T-helper 2 cell treated with Interferon-gamma antibody and Interleukin-4, amounts not matched to agents 5 μg/mL and 100 μg/mL, for 36 hours (primary cell): ENCODE measurements around the gene CASZ1.

Experiments used
- DNase-seq: peaks from one replicate; pipeline ENCODE4 v3.0.0; 2021; ENCODE audit warnings: low spot score
- H3K27ac Mint-ChIP-seq: one replicate; pipeline ENCODE4 v1.8.0; 2021; ENCODE audit warnings: mild to moderate bottlenecking, mixed read lengths
- H3K27me3 Mint-ChIP-seq: one replicate; pipeline ENCODE4 v1.8.0; 2021; ENCODE audit warnings: low read depth, mixed read lengths
- H3K36me3 Mint-ChIP-seq: one replicate; pipeline ENCODE4 v1.8.0; 2021; ENCODE audit warnings: low read depth, mixed read lengths
- H3K4me1 Mint-ChIP-seq: one replicate; pipeline ENCODE4 v1.8.0; 2021; ENCODE audit warnings: low read depth, mixed read lengths
- H3K4me3 Mint-ChIP-seq: one replicate; pipeline ENCODE4 v1.8.0; 2022; ENCODE audit warnings: mild to moderate bottlenecking, moderate library complexity, mixed read lengths
- H3K9me3 Mint-ChIP-seq: one replicate; pipeline ENCODE4 v1.8.0; 2021; ENCODE audit warnings: mixed read lengths

The CASZ1 gene

DNA sequence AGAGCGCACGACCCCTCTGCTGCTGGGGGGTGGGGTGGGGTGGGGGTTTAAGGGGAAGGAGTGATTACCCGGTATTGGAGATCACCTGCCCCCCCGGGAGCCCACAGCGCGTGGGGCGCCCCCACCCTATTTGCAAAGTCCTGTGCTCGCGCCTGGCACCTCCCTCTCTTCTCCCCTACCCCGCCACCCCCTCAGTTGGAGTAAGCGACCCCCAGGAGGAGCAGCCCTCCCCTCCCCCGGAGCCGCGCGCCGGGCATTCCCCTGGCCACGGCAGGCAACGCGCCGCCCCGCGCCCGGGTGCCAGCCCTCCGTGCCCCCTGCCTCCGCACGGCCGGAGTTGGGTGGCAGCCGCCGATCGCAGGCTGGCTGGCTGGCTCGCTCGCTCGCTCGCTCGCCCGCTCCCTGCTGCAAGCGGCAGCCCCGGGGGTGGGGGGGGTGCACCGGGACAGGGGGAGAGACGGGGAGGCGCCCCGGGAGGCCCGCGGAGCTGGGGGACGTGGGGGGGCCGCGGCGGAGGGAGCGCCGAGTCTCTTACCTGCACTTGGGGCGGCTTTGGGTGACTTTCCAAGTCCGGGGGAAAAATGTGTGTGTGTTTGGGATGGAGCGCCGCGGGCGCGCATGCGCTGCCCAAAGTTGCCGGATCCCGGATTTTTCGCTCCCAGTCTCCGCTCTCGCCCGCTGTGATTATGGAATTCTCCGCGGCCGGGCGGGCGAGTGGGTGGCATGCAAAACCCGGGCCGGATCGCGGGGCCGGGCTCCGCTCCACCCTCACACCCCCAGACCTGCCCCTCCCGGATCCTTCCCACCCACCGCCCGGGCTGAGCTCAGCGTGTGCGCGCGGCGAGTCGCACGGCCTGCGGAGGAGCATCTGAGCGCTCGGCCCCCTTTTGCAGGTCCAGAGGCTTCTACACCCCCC, at the start of gene CASZ1:
TSS of gene CASZ1 (minus strand) at position 618 of the 916 bp plus-strand sequence. CDS start 102,757 bp downstream, outside the sequence.
- Mint-ChIP-seq H3K27ac (no peak within 1 kb of the TSS), H3K4me3 (no peak within 1 kb of the TSS), H3K4me1 (peaks cover 5% of the 10 kb centered on the region), H3K36me3 (no peaks in the 10 kb centered on the region), H3K9me3 (no peaks in the 10 kb centered on the region), H3K27me3 (peaks cover 74% of the 10 kb centered on the region)
- DNase-seq: no peak

- Mint-ChIP-seq H3K27me3 (peaks cover 15% of the 10 kb centered on the region), H3K9me3 (no peaks in the 10 kb centered on the region), H3K4me3 (no peak overlapping the region), H3K4me1 (no peaks in the 10 kb centered on the region), H3K27ac (no peak overlapping the region), H3K36me3 (no peaks in the 10 kb centered on the region)
- no peak for DNase-seq
These were observed 47.3 kb upstream of the CASZ1 start for GRCh38 chr1:10843697-10844096.

- H3K27me3 Mint-ChIP-seq: peaks cover 26% of the 10 kb centered on the region
- no peak for DNase-seq
- no peak overlapping the region for H3K4me3 Mint-ChIP-seq
- H3K36me3 Mint-ChIP-seq: no peaks in the 10 kb centered on the region
- H3K27ac Mint-ChIP-seq: no peak overlapping the region
- H3K9me3 Mint-ChIP-seq: no peaks in the 10 kb centered on the region
- H3K4me1 Mint-ChIP-seq: no peaks in the 10 kb centered on the region
These were observed 44.7 kb upstream of the CASZ1 start for GRCh38 chr1:10841118-10841517.

DNA sequence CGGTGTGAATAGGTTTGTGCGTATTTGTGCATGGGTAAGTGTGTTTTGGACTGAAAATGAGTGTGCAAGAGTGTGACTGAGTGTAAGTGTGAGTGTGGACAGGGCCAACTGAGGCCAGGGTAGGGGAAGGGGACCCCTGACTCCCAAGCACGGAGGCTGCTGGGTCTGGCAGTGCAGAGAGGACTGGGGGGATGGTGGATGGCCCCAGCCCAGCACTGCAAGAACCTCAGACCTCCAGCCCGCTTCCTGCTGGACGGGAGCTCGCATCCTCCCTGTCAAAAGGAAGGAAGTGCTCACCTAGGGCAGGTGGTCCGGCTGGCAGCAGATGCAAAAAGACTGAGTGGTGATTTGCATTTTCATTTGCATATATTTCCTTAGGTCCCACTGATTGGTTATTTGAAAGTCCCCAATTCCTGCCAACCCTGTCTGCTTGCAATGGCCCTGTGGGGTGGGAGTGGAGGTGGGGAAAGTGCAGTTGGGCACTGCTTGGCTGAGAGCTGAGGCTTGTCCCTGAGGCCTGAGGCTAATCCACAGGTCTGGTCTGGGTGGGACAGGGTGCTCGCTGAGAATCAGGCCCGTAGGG, 42.8 kb upstream of the CASZ1 start:
- DNase-seq: no peak

GRCh38 chr1:10838541-10838940, 42.1 kb upstream of the CASZ1 start:
- H3K9me3 Mint-ChIP-seq: no peaks in the 10 kb centered on the region
- H3K4me1 Mint-ChIP-seq: no peaks in the 10 kb centered on the region
- no peak overlapping the region for H3K27ac Mint-ChIP-seq
- H3K4me3 Mint-ChIP-seq: no peak overlapping the region
- H3K36me3 Mint-ChIP-seq: no peaks in the 10 kb centered on the region
- no peak for DNase-seq
- peaks cover 32% of the 10 kb centered on the region for H3K27me3 Mint-ChIP-seq

More for the DNA sequence above, 42.8 kb upstream of the CASZ1 start:
- H3K36me3 Mint-ChIP-seq: no peaks in the 10 kb centered on the region
- peaks cover 29% of the 10 kb centered on the region for H3K27me3 Mint-ChIP-seq
- no peaks in the 10 kb centered on the region for H3K4me1 Mint-ChIP-seq
- no peak overlapping the region for H3K27ac Mint-ChIP-seq
- no peaks in the 10 kb centered on the region for H3K9me3 Mint-ChIP-seq
- H3K4me3 Mint-ChIP-seq: no peak overlapping the region

DNA sequence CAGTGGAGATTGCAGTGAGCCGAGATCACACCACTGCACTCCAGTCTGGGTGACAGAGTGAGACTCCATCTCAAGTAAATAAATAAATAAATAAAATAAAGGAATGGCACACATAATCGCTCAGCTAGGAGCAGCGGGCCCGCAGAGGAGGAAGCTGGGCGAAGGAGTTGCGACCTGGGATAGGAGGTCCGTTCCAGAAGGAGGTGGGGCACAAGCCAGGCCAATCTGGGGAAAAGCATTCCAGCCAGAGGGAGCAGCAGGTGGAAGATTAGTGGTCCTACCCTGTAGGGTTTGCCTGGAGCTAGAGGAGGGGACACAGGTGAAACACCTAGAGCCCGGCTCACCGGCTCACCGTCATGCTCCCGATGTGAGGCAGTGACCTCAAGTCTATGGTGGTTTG, 40.3 kb upstream of the CASZ1 start:
- no peaks in the 10 kb centered on the region for H3K36me3 Mint-ChIP-seq
- peaks cover 32% of the 10 kb centered on the region for H3K27me3 Mint-ChIP-seq
- no peaks in the 10 kb centered on the region for H3K4me1 Mint-ChIP-seq

DNA sequence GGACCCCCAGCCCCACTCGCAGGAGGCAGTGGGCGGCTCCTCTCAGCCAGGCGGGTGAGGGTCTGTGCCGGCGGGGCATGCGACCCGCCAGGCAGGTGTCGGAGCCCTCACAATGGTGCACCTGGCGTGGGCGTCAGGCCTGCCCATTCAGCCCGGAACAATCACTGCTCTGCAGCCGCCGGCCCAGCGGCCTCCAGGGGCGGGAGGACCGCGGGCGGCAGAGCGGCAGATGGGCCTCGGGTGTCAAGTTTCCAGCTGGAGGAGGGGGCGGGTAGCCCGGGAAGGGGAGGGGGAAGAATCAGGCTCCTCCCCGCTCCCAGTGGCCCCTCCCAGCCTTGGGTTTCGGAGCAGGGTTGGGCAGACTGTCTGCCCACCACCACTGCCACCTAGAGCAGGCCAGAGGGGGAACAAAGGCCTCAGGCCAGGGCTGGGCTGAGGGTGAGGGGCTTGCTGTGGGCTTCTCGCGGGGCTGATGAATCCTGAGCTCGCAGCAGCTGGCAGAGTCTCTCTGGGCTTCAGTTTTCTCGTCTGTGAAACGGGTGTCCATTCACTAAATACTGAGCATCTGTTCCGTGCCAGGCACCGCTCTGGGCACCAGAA, 39.5 kb upstream of the CASZ1 start:
- Mint-ChIP-seq H3K27me3 (peaks cover 33% of the 10 kb centered on the region), H3K4me1 (peaks cover 1% of the 10 kb centered on the region), H3K4me3 (no peak overlapping the region), H3K9me3 (no peaks in the 10 kb centered on the region), H3K36me3 (no peaks in the 10 kb centered on the region), H3K27ac (no peak overlapping the region)
- no peak for DNase-seq

More for the DNA sequence above, 40.3 kb upstream of the CASZ1 start:
- Mint-ChIP-seq H3K4me3 (no peak overlapping the region), H3K9me3 (no peaks in the 10 kb centered on the region), H3K27ac (no peak overlapping the region)
- DNase-seq: no peak

DNA sequence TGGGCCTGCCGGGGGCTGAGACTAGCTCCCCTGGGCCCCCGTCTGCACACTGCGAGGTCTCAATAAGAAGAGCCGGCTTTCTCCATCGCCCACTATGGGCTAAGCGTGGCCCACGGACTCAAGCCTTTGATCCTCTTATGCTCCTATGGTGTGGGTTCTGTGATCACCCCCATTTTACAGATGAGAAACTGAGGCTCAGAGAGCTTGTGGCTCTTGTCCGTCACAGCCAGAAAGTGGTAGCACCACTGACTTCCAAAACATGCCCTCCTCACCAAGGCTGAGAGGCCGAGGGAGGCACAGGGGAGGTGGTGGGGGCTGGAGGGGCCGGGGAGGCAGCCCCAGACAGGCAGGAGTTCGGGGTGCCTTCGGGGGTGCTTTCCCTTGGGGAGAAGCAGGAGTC, 39.0 kb upstream of the CASZ1 start:
- DNase-seq: no peak
- no peak overlapping the region for H3K4me3 Mint-ChIP-seq
- no peaks in the 10 kb centered on the region for H3K9me3 Mint-ChIP-seq
- peaks cover 35% of the 10 kb centered on the region for H3K27me3 Mint-ChIP-seq
- no peak overlapping the region for H3K27ac Mint-ChIP-seq
- H3K4me1 Mint-ChIP-seq: peaks cover 3% of the 10 kb centered on the region
- no peaks in the 10 kb centered on the region for H3K36me3 Mint-ChIP-seq

DNA sequence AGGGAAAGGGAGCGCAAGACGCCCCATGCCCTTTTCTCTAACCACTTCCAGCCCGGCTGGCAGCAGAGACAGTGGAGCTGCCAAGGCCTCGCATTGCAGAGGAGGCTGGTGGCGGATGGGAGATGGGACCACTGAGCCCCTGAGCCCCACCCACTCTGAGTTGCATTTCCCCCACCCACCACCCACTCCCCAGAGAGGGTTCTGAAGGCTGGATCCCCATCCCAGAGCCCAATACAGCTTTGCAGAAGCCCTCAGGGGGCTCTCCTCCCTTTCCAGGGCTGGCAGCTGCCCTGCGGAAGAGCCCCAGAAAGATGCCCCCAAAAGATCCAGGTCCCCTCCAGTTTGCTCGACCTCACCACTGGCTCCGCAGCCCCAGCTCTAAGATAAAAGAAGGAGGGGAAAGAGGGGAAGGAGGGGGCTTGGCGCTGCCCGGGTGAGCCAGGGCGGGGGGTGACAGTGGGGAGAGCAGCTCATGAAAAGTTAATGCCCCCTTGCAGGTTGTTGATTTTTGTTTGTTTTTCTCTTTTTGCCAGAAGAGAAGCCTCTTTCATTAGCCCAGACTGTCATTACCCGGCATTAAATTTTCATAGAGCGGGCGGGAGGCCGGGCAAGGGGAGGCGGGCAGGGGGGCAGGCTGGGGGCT, 38.4 kb upstream of the CASZ1 start:
- Mint-ChIP-seq H3K4me3 (no peak overlapping the region), H3K4me1 (peaks cover 3% of the 10 kb centered on the region), H3K9me3 (no peaks in the 10 kb centered on the region), H3K36me3 (no peaks in the 10 kb centered on the region), H3K27me3 (peaks cover 35% of the 10 kb centered on the region), H3K27ac (no peak overlapping the region)
- DNase-seq: no peak

DNA sequence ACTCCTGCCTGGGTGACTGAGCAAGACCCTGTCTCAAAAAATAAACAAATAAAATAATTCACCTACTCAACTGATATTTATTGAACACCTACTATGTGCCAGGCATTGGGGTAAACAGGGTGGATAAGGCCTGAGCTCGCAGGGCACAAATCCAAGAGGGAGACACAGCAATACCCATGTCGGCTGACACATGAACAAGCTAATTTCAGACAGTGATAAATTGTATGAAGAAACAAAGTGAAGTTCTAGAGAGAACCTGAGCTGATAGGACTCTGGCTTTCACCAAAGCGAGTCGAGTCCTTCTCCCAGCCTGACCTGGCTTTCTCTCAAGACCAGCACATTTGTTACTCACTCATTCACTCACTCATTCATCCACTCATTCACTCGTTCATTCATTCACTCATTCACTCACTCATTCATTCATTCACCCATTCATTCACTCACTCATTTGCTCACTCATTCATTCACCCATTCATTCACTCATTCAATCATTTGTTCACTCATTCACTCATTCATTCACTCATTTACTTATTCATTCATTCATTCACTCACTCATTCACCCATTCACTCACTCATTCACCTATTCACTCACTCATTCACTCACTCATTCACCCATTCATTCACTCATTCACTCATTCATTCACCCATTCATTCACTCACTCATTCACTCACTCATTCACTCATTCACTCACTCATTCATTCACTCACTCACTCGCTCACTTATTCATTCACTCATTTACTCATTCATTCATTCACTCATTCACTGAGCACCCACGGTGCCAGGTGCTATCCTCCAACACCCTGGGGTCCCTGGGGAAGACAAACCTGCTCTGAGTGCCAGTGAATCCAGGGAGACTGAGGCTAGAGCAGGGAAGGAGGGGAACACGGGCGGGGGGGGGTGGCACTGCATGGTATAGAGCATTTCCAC, 37.4 kb upstream of the CASZ1 start:
- no peak for DNase-seq
- no peaks in the 10 kb centered on the region for H3K36me3 Mint-ChIP-seq
- H3K4me1 Mint-ChIP-seq: peaks cover 3% of the 10 kb centered on the region
- H3K27me3 Mint-ChIP-seq: peaks cover 42% of the 10 kb centered on the region
- no peaks in the 10 kb centered on the region for H3K9me3 Mint-ChIP-seq
- no peak overlapping the region for H3K27ac Mint-ChIP-seq
- no peak overlapping the region for H3K4me3 Mint-ChIP-seq

DNA sequence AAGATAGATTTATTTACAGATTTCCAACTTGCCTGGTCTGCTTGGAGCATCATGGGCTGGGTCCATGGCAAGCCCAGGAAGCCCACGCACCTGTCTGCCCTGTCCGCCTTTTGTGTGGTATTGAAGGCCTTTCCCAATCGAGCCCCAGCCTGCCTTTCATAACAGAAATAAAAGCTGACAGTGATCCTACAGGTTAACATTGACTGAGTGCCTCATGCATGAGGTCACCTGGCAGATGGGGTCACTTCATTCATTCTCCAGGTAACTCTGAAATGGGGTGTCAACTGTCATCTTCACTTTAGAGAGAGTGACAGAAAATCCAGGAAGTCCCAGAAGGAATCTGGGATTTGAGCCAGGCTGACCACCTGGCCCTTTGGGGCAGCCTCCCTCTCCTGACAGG, 36.3 kb upstream of the CASZ1 start:
- peaks cover 44% of the 10 kb centered on the region for H3K27me3 Mint-ChIP-seq
- DNase-seq: no peak
- no peaks in the 10 kb centered on the region for H3K36me3 Mint-ChIP-seq
- H3K4me3 Mint-ChIP-seq: no peak overlapping the region
- peaks cover 3% of the 10 kb centered on the region for H3K4me1 Mint-ChIP-seq
- no peak overlapping the region for H3K27ac Mint-ChIP-seq
- H3K9me3 Mint-ChIP-seq: no peaks in the 10 kb centered on the region

DNA sequence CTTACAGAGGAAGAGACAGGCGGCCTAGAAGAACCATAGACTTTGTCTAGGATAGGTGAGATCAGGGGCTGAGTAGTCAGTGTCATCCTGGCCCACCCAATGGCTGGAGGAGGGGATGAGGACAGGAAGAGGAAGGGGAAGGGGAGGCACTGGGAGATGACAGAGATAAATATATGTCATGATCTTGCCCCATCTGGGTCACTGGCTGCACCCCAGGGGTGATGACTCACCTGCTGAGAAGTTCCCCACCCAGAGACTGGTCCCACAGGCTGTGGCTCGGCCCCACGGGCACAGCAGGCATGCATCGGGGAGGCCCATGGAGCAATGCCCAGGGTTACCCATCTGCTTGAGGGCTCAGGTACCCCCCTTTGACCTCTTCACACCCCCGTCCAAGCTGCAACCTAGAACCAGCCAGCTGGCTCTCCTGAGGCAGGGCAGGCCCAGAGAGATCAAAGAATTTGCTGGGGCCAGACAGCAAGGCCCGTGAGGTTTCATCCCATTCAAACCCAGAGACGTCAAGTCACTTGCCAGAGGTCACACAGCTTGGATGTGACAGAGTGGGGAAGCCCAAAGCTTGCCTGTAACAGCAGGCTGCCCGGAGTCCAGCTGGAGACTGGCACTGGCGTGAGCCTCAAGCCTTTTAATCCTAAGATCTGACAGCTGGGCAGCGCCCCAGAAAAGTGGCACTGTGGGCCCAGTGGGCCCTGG, 34.7 kb upstream of the CASZ1 start:
- H3K4me3 Mint-ChIP-seq: no peak overlapping the region
- DNase-seq: no peak

More for the DNA sequence above, 34.7 kb upstream of the CASZ1 start:
- Mint-ChIP-seq H3K36me3 (no peaks in the 10 kb centered on the region), H3K27ac (no peak overlapping the region), H3K4me1 (peaks cover 3% of the 10 kb centered on the region), H3K27me3 (peaks cover 33% of the 10 kb centered on the region), H3K9me3 (no peaks in the 10 kb centered on the region)
